CD4-positive, alpha-beta T cell (primary cell): ENCODE measurements around the gene RNF121. TPM values are rescaled to one million over a fixed set of nuclear protein-coding genes. Genes with fewer than 3 reads are reported as not detected.

Experiments
- ATAC-seq: fragments of 200-7000 bp; cut with Tn5 transposase; one replicate; pipeline ENCODE4 v1.10.0; 2022; ENCODE audit warnings: mild to moderate bottlenecking; ENCODE audit not compliant: poor library complexity
- CTCF ChIA-PET: fragments of 350-600 bp; sonication (Branson Sonifier 250); formaldehyde crosslinking; loops from one replicate; lab custom pipeline; 2021; ENCODE audit warnings: antibody characterized with exemption, inconsistent platforms; lab: Charles Lee
- POLR2A ChIA-PET: fragments of 350-600 bp; sonication (Branson Sonifier 250); formaldehyde crosslinking; loops from one replicate; lab custom pipeline; 2021; ENCODE audit warnings: antibody characterized with exemption, inconsistent platforms; lab: Charles Lee
- DNase-seq, 14 experiments: peaks; one replicate each; pipeline ENCODE4 v3.0.0-alpha.2; 2013 to 2020; ENCODE audit warnings: mixed read lengths in 2 of 14
- H3K27ac ChIP-seq, 2 donors: one replicate each; pipeline versions ENCODE4 v1.5.1 to v1.7.0; 2013; ENCODE audit warnings: low read length in 2 of 2, low read depth in 1 of 2, mild to moderate bottlenecking in 1 of 2
- H3K27me3 ChIP-seq, 2 experiments: 1 replicate in 1 of 2; 2 replicates in 1 of 2; pipeline versions ENCODE4 v1.6.1 to v1.7.0; 2013; ENCODE audit warnings: low read length in 2 of 2, control low read depth in 1 of 2, mild to moderate bottlenecking in 1 of 2, moderate library complexity in 1 of 2; ENCODE audit not compliant: insufficient read depth in 2 of 2, control insufficient read depth in 1 of 2
- H3K36me3 ChIP-seq: one replicate; pipeline ENCODE4 v1.6.1; 2013; ENCODE audit warnings: low read length, control low read depth; ENCODE audit not compliant: insufficient read depth
- H3K4me1 ChIP-seq: one replicate; pipeline ENCODE4 v1.6.1; 2013; ENCODE audit warnings: low read length, control low read depth; ENCODE audit not compliant: insufficient read depth
- H3K4me3 ChIP-seq: one replicate; pipeline ENCODE4 v1.5.1; 2013; ENCODE audit warnings: mild to moderate bottlenecking, low read length, moderate library complexity
- H3K9me3 ChIP-seq, 2 experiments: 1 replicate in 1 of 2; 2 replicates in 1 of 2; pipeline versions ENCODE4 v1.6.1 to v1.7.0; 2013; ENCODE audit warnings: low read length in 2 of 2, mild to moderate bottlenecking in 2 of 2, control low read depth in 1 of 2, moderate library complexity in 1 of 2; ENCODE audit not compliant: control insufficient read depth in 1 of 2, insufficient read depth in 1 of 2
- H3K27ac Mint-ChIP-seq: one replicate; pipeline ENCODE4 v1.8.0; 2020; ENCODE audit warnings: mixed read lengths
- H3K27me3 Mint-ChIP-seq: one replicate; pipeline ENCODE4 v1.8.0; 2021; ENCODE audit warnings: mixed read lengths
- H3K36me3 Mint-ChIP-seq: one replicate; pipeline ENCODE4 v1.8.0; 2021; ENCODE audit warnings: low read depth, mixed read lengths
- H3K4me1 Mint-ChIP-seq: one replicate; pipeline ENCODE4 v1.8.0; 2021; ENCODE audit warnings: low read depth, mixed read lengths
- H3K4me3 Mint-ChIP-seq: one replicate; pipeline ENCODE4 v1.8.0; 2020; ENCODE audit warnings: mild to moderate bottlenecking, mixed read lengths
- H3K9me3 Mint-ChIP-seq: one replicate; pipeline ENCODE4 v1.8.0; 2020; ENCODE audit warnings: mixed read lengths
- intact Hi-C, 2 experiments: fragments of 100-400 bp; cut with DNase I in 1 of 2; cut with micrococcal nuclease in 1 of 2; formaldehyde crosslinking; loops; one replicate each; pipeline versions ENCODE4 v1.15.1 to v1.9.0; 2023 to 2025; cut with DNase I, micrococcal nuclease
- total RNA-seq, 174 experiments: library from RNA in 2 of 174; stranded (reverse) in 2 of 174; gene quantifications; one replicate each; pipeline ENCODE4 v1.2.3 and lab custom pipeline; 2021 to 2026
- TF ChIP-seq, protein P1 (sequence below): fragments of 200-600 bp; IDR thresholded peaks from one replicate; pipeline ENCODE4 v1.8.0; 2022; ENCODE audit warnings: antibody characterized with exemption, mild to moderate bottlenecking

The RNF121 gene
- total RNA-seq, 2 experiments from 2014 or later: 10.1 to 10.4 TPM

DNA sequence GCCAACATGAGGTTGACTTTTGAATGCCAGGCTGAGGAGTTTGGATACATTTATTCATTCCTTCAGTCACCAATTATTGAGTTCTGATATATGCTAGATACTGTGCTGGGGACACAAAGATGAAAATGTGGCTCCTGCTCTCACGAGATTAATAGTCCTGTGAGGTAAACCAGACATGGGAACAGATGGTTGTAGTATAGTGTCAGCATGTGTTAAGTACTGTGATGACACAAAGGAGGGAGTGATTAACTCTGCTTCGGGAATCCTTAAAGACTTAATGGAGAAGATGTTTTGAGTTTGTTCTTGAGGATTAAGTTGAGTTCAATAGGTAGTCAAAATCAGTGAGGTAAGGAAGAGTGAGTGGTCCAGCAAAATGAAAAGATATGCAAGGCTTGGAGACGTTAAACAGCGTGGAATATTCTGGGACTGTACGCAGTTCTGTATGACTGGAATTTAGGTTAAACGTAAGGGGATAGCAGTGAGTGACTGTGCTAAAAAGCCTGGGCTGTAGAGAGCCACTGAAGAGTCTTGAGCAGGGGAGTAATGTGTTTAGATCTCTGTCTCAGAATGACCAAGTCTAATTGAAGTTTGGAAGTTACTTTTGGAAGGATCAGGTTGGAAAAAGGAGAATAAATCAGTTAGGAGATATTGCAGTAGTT, 11.8 kb downstream of the RNF121 start:
- peaks cover 12% of the 10 kb centered on the region for H3K36me3 Mint-ChIP-seq
- TF ChIP-seq, protein P1, sequence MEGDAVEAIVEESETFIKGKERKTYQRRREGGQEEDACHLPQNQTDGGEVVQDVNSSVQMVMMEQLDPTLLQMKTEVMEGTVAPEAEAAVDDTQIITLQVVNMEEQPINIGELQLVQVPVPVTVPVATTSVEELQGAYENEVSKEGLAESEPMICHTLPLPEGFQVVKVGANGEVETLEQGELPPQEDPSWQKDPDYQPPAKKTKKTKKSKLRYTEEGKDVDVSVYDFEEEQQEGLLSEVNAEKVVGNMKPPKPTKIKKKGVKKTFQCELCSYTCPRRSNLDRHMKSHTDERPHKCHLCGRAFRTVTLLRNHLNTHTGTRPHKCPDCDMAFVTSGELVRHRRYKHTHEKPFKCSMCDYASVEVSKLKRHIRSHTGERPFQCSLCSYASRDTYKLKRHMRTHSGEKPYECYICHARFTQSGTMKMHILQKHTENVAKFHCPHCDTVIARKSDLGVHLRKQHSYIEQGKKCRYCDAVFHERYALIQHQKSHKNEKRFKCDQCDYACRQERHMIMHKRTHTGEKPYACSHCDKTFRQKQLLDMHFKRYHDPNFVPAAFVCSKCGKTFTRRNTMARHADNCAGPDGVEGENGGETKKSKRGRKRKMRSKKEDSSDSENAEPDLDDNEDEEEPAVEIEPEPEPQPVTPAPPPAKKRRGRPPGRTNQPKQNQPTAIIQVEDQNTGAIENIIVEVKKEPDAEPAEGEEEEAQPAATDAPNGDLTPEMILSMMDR: no peak
- ATAC-seq: no peak
- DNase-seq: no peak
- intact Hi-C loops: no loop called here
- H3K27me3 Mint-ChIP-seq: no peaks in the 10 kb centered on the region
- POLR2A ChIA-PET: no interaction called here
- no peak overlapping the region for H3K27ac Mint-ChIP-seq
- no peaks in the 10 kb centered on the region for H3K4me1 ChIP-seq
- peaks cover 12% of the 10 kb centered on the region for H3K4me1 Mint-ChIP-seq
- H3K27me3 ChIP-seq: no peaks in the 10 kb centered on the region
- peaks cover 2% of the 10 kb centered on the region for H3K36me3 ChIP-seq
- H3K4me3 ChIP-seq: no peak overlapping the region
- H3K4me3 Mint-ChIP-seq: no peak overlapping the region
- H3K9me3 ChIP-seq: no peaks in the 10 kb centered on the region
- H3K9me3 Mint-ChIP-seq: no peaks in the 10 kb centered on the region
- H3K27ac ChIP-seq: no peak overlapping the region
- CTCF ChIA-PET: no interaction called here

GRCh38 chr11:71946144-71946571, 17.3 kb downstream of the RNF121 start:
- TF ChIP-seq, protein P1: no peak

GRCh38 chr11:71947498-71947897, 18.7 kb downstream of the RNF121 start:
- no peaks in the 10 kb centered on the region for H3K27me3 ChIP-seq
- Mint-ChIP-seq H3K9me3 (no peaks in the 10 kb centered on the region), H3K27ac (no peak overlapping the region), H3K4me3 (no peak overlapping the region), H3K4me1 (peaks cover 22% of the 10 kb centered on the region), H3K36me3 (peaks cover 18% of the 10 kb centered on the region), H3K27me3 (no peaks in the 10 kb centered on the region)
- H3K4me1 ChIP-seq: no peaks in the 10 kb centered on the region
- TF ChIP-seq, protein P1: no peak
- no peaks in the 10 kb centered on the region for H3K9me3 ChIP-seq
- intact Hi-C loops: no loop called here
- no peaks in the 10 kb centered on the region for H3K36me3 ChIP-seq
- DNase-seq: no peak
- CTCF ChIA-PET: no interaction called here
- POLR2A ChIA-PET: no interaction called here
- ATAC-seq: no peak
- H3K4me3 ChIP-seq: no peak overlapping the region
- H3K27ac ChIP-seq: no peak overlapping the region

More at GRCh38 chr11:71946144-71946571, 17.3 kb downstream of the RNF121 start:
- H3K4me1 ChIP-seq: no peaks in the 10 kb centered on the region
- Mint-ChIP-seq H3K9me3 (no peaks in the 10 kb centered on the region), H3K4me1 (peaks cover 18% of the 10 kb centered on the region), H3K27ac (no peak overlapping the region), H3K36me3 (peaks cover 18% of the 10 kb centered on the region), H3K27me3 (no peaks in the 10 kb centered on the region), H3K4me3 (no peak overlapping the region)
- CTCF ChIA-PET: interaction anchor here (0.7 kb wide), 1 partner anchor 643 kb away, joined by 3 read pairs; no protein-coding TSS in a partner anchor
- H3K36me3 ChIP-seq: no peaks in the 10 kb centered on the region
- DNase-seq (no peak), ATAC-seq (no peak)
- no peaks in the 10 kb centered on the region for H3K27me3 ChIP-seq
- no peak overlapping the region for H3K27ac ChIP-seq
- H3K9me3 ChIP-seq: no peaks in the 10 kb centered on the region
- POLR2A ChIA-PET: no interaction called here
- intact Hi-C loops: no loop called here
- H3K4me3 ChIP-seq: no peak overlapping the region
